Small intestine (tissue), 7 donors: ENCODE data around the gene IFIT2. TPM values are rescaled to one million over a fixed set of nuclear protein-coding genes. Genes with fewer than 3 reads are reported as not detected.

ENCODE experiments used
- DNase-seq, 2 donors: peaks; one replicate each; pipeline versions ENCODE4 v3.0.0 to v3.0.0-alpha.2; 2013
- FAIRE-seq: peaks from 2 replicates; lab custom pipeline; 2012; peaks lifted over from hg19 to GRCh38; lab: Jason Lieb, UNC
- H3K27ac ChIP-seq, 3 donors: one replicate each; pipeline ENCODE4 v1.5.1; 2013; ENCODE audit warnings: low read length in 2 of 3, mild to moderate bottlenecking in 2 of 3, control low read depth in 1 of 3, inconsistent platforms in 1 of 3, low read depth in 1 of 3, moderate library complexity in 1 of 3
- H3K27me3 ChIP-seq, 3 donors: one replicate each; pipeline ENCODE4 v1.6.1; 2013; ENCODE audit warnings: low read length in 3 of 3, inconsistent platforms in 1 of 3; ENCODE audit not compliant: control insufficient read depth in 3 of 3, insufficient read depth in 3 of 3
- H3K36me3 ChIP-seq, 3 donors: one replicate each; pipeline ENCODE4 v1.6.1; 2013; ENCODE audit warnings: low read length in 3 of 3, inconsistent platforms in 1 of 3, low read depth in 1 of 3, mild to moderate bottlenecking in 1 of 3, moderate library complexity in 1 of 3; ENCODE audit not compliant: control insufficient read depth in 3 of 3, insufficient read depth in 2 of 3
- H3K4me1 ChIP-seq, 3 donors: one replicate each; pipeline ENCODE4 v1.6.1; 2013; ENCODE audit warnings: low read length in 2 of 3, inconsistent platforms in 1 of 3, low read depth in 1 of 3, mild to moderate bottlenecking in 1 of 3, moderate library complexity in 1 of 3; ENCODE audit not compliant: control insufficient read depth in 3 of 3, insufficient read depth in 2 of 3
- H3K4me3 ChIP-seq, 3 donors: one replicate each; pipeline ENCODE4 v1.5.1; 2013; ENCODE audit warnings: low read length in 3 of 3, control low read depth in 1 of 3, inconsistent platforms in 1 of 3, low read depth in 1 of 3, mild to moderate bottlenecking in 1 of 3, moderate library complexity in 1 of 3
- H3K9me3 ChIP-seq, 2 donors: one replicate each; pipeline ENCODE4 v1.6.1; 2013; ENCODE audit warnings: low read depth in 1 of 2, low read length in 1 of 2; ENCODE audit not compliant: control insufficient read depth in 2 of 2, insufficient read depth in 1 of 2
- WGBS, 3 donors: extraction: QIAGEN DNeasy Blood & Tissue Kit; methylation state at CpG; one replicate each; pipeline ENCODE4 v1.1.7; 2013; 5-methylcytosine and 5-hydroxymethylcytosine counted together
- polyA plus RNA-seq, 4 donors: library from polyadenylated mRNA; stranded (reverse) in 3 of 4; unstranded in 1 of 4; fragments of 200-250 nt in 3 of 4; fragments of 120-200 nt in 1 of 4; gene quantifications; one replicate each; pipeline versions ENCODE4 v1.2.1 to v1.2.3, GENCODE V29; 2013
- donor health status: healthy with polysubstance abuse.
- donor health status: control.
- donor health status: control.
- donor health status: Bipolar disorder and iron deficiency.
- donor health status: healthy.

The IFIT2 gene
- polyA plus RNA-seq, 4 donors: 2.3 to 4.9 (median 4.5) TPM

DNA sequence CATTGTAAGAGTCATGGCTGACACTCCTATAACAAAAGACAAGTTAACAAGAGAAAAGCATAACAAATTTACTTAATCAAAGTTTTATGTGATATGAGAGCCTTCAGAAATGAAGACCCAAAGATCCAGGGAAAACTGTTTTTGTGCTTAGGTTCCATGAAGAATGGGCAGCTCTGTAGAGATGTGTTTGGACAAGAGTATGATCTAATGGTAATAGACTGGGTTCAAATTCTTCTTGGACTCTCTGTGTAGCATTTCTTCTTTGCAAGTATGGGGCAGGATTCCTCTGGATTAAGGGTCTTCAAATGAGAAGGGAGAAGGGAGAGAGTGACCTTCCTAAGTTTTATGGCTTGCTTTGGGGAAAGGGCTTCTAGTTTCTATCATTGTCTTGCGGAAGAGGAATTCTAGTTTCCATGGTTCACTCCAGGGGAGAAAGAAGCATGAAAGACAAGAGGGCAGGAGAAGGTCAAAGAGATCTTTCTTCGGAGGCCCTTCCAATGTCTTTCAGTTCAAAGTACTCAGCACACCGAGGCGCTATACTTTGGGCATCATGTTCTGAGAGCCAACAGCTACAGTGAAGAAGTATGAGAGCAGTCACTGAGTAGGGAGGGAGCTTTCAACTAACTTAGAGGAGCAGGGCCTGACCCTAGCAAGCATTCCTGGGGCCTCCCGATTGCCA, 41.4 kb downstream of the IFIT2 start:
- Histone ChIP-seq H3K27ac (peak overlapping the region in 1 of 3 donors; percentile 5), H3K36me3 (peaks cover 3 to 5% (median 5%) of the 10 kb centered on the region in 3 donors), H3K27me3 (no peaks in the 10 kb centered on the region), H3K9me3 (no peaks in the 10 kb centered on the region), H3K4me1 (peaks cover 4 to 58% (median 5%) of the 10 kb centered on the region in 3 donors), H3K4me3 (no peak overlapping the region)
- FAIRE-seq: no peak
- 88 to 94% (median 89%) methylated on average over 5 of the region's 5 CpGs for WGBS, 3 donors
- no peak for DNase-seq

DNA sequence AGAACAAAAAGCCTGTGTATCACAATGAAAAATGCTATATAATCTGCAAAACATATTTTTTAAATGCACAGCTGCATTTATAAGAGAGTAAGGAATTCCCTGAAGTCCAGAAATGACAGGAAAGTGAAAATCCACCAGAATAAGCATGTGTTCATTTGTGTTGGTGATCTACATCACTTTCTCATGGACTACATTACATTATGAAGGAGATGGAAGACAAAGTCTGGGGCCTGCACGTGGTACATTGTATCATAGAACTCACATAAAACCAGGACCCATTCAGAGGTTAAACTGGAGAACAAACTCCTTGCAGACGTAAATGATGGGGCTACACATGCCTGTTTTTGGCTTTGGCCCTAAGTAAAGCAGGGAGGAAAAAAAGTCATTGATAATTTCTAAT, 42.3 kb downstream of the IFIT2 start:
- peaks cover 4 to 63% (median 4%) of the 10 kb centered on the region in 3 donors for H3K4me1 ChIP-seq
- 71 to 77% (median 76%) methylated on average over 2 of the region's 2 CpGs for WGBS, 3 donors
- no peak overlapping the region for H3K27ac ChIP-seq
- H3K27me3 ChIP-seq: no peaks in the 10 kb centered on the region
- no peak overlapping the region for H3K4me3 ChIP-seq
- peaks cover 0 to 5% (median 0%) of the 10 kb centered on the region in 3 donors for H3K36me3 ChIP-seq
- FAIRE-seq (no peak), DNase-seq (no peak)
- no peaks in the 10 kb centered on the region for H3K9me3 ChIP-seq

DNA sequence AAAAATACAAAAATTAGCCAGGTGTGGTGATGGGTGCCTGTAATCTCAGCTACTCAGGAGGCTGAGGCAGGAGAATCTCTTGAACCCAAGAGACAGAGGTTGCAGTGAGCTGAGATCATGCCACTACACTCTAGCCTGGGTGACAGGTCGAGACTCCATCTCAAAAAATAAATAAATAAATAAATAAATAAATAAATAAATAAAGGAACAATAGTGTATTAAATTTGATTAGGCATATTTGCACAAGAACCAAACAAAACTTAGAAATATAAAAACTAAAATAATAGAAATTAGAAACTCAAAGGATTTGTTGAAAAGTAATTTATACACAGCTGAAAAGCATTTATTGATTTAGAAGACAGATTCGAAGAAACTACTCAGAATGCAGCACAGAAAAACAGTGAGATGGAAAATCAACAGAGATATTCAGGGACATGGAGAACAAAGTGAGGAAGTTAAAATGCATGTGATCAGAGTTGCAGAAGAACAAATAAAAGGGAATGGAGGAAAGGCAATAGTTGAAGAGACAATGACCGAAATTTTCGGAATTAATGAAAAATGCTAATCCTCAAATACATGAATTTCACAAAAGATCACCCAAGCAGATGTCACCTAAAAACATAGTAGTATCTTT, 43.6 kb downstream of the IFIT2 start:
- H3K36me3 ChIP-seq: no peaks in the 10 kb centered on the region
- no peak overlapping the region for H3K27ac ChIP-seq
- FAIRE-seq: no peak
- H3K9me3 ChIP-seq: no peaks in the 10 kb centered on the region
- no peak for DNase-seq
- 90 to 95% (median 92%) methylated on average over 4 of the region's 4 CpGs for WGBS, 3 donors
- peaks cover 4 to 63% (median 6%) of the 10 kb centered on the region in 3 donors for H3K4me1 ChIP-seq
- H3K4me3 ChIP-seq: no peak overlapping the region
- H3K27me3 ChIP-seq: no peaks in the 10 kb centered on the region

DNA sequence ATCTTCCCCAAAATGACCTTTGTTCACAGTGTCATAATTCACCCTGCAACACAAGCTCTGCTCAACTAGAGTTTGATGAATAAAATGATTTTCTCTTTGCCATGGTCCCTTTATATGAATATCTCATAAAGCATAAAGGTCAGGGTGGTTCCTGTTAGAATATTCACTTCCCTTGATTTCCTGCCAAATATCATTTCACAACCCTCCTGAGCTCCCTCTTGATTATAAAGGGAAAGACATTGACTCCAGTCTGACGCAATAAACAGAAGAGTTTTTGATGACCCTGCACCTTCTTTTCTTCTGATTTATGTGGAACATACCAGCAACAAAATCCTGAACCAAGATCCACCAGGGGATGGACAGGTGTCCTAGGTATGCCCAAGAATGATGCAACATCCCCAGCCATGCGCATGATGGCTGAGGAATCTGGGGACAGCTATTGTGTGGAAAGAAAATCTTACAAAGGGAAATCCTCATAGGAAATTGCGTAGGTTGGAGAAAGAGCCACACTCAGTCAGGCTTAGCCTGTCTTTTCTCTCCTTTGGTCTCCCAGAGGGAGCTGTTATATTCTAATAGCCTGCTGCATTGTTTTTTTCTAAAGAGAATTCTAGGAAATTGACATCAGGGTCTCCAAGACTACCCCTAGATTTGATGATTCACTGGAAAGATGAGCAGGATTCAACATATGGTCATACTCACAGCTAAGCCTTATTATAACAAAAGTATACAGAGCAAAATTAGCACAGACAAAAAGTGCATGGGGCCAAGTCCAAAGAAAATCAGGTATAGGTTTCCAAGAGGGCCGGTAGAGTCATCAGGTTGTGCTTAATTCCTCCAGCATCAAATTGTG, 44.8 kb downstream of the IFIT2 start:
- Histone ChIP-seq H3K36me3 (no peaks in the 10 kb centered on the region), H3K27ac (peak overlapping the region in 2 of 3 donors; percentile 19 to 68), H3K27me3 (no peaks in the 10 kb centered on the region), H3K4me1 (peaks cover 2 to 66% (median 8%) of the 10 kb centered on the region in 3 donors), H3K4me3 (no peak overlapping the region), H3K9me3 (no peaks in the 10 kb centered on the region)
- no peak for FAIRE-seq
- 65 to 75% (median 71%) methylated on average over 4 of the region's 4 CpGs for WGBS, 3 donors
- DNase-seq: peak; percentile 60 to 79

DNA sequence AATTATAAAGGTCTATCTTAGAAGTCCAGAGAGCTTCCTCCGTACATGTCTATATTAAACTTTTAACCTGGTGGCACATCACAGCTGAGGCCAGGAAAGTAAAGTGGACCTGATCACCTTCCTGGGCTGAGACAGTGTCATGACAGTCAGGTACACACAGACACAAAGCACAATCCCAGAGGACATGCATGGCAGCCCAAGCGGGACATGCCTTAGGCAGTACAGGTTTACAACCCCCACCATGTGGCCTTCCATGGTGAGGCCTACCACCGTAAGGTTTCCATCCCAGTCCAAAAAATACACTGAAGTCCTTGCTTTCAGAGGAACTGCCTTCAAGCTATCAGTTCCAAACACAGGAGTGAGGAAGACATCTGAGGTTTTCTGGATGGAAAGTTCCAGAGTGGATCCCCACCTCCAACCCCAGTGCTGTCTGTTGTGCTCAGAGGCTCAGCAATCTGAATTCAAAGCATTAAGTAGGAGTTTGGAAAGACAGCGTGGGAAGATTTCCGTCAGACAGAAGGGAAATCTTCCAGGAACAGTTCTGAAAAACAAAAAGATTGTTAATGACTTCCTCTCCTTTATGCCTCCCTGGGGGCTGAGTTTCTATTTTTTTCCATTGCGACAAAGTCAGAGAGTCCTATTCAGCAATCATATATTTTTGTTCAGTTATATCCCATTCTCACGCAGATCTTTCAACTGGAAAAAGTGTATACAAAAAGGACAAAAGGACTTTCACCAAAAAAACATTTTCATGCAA, 46.0 kb downstream of the IFIT2 start:
- Histone ChIP-seq H3K27me3 (no peaks in the 10 kb centered on the region), H3K4me3 (no peak overlapping the region), H3K27ac (peak overlapping the region in 1 of 3 donors; percentile 66), H3K4me1 (peaks cover 0 to 73% (median 10%) of the 10 kb centered on the region in 3 donors), H3K36me3 (no peaks in the 10 kb centered on the region), H3K9me3 (no peaks in the 10 kb centered on the region)
- 75 to 92% (median 84%) methylated on average over 7 of the region's 7 CpGs for WGBS, 3 donors
- no peak for FAIRE-seq
- no peak for DNase-seq

DNA sequence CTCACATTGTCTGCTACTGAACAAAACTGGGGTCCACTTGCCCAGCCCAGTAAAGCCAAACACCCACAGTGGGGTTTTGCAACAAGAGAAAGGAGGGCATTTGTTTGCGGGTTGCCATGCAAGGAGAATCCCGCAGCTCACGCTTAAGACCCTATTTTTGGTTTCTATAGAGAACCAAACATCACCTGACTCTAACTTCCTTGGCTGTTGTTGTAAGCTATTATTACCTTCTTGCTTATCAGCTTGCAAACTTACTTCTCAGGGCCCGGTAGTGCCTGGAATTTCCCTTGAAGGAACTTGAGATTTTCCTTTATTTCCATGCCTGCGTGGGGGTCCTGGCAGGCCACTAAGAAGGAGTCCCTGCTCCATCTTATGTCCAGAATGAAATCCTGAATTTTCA, 46.6 kb downstream of the IFIT2 start:
- H3K4me1 ChIP-seq: peaks cover 0 to 72% (median 10%) of the 10 kb centered on the region in 3 donors
- DNase-seq (no peak), FAIRE-seq (no peak)
- H3K9me3 ChIP-seq: peaks cover 0 to 4% of the 10 kb centered on the region in 2 donors
- H3K27me3 ChIP-seq: no peaks in the 10 kb centered on the region
- H3K4me3 ChIP-seq: no peak overlapping the region
- H3K36me3 ChIP-seq: no peaks in the 10 kb centered on the region
- H3K27ac ChIP-seq: peak overlapping the region in 2 of 3 donors; percentile 39 to 98
- WGBS, 3 donors: 72 to 84% (median 82%) methylated on average over 5 of the region's 5 CpGs

DNA sequence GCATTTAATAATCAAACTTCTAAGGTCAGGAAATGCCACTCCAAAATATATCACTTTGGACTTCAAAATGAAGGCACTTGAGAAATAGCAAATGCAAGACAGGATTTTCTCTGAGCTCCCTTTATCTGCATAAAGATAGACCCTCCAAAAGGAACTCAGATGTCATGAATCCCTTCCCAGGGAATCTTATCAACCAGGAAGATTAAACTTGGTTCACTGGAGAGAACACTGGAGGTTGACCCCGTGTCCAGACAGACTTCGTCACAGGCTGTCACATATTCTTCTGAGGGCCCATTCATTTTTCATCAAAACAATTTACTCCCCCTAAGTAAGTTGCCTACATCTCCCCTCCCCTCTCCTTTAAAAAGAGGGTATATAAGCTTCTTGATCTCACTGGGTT, 47.1 kb downstream of the IFIT2 start:
- no peak for FAIRE-seq
- Histone ChIP-seq H3K27ac (peak overlapping the region in 1 of 3 donors; percentile 98), H3K27me3 (no peaks in the 10 kb centered on the region), H3K9me3 (peaks cover 0 to 9% of the 10 kb centered on the region in 2 donors), H3K4me3 (no peak overlapping the region), H3K36me3 (no peaks in the 10 kb centered on the region), H3K4me1 (peaks cover 0 to 68% (median 10%) of the 10 kb centered on the region in 3 donors)
- DNase-seq: no peak
- 47 to 73% (median 67%) methylated on average over 2 of the region's 2 CpGs for WGBS, 3 donors
